ENCODE measurements around the gene CATSPERD. TPM values are rescaled to one million over a fixed set of nuclear protein-coding genes. Genes with fewer than 3 reads are reported as not detected.
A peak's percentile ranks its signal among the peaks of the same experiment; 100 is the strongest.
"Not testable (repeated sequence)": the region's sequence is repeated elsewhere in the genome, so short reads cannot be mapped to it uniquely, and the experiment has no call there.

The CATSPERD gene
- total and polyA plus RNA-seq, 4 donors = not detected

- TF ChIP-seq, protein P1, sequence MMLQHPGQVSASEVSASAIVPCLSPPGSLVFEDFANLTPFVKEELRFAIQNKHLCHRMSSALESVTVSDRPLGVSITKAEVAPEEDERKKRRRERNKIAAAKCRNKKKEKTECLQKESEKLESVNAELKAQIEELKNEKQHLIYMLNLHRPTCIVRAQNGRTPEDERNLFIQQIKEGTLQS (IDR thresholded peaks at IDR 0.05) = no peak
- TF ChIP-seq FOXA1 (IDR thresholded peaks at IDR 0.05) (no peak), YY1 (IDR thresholded peaks at IDR 0.05) (no peak), JUND (IDR thresholded peaks at IDR 0.05) (no peak), SP1 (IDR thresholded peaks at IDR 0.05) (peak; percentile 79)
These were observed 33.6 kb upstream of the CATSPERD start (continued) for GRCh38 chr19:5686647-5687359.

- WGBS = 57% methylated on average over 76 of the region's 76 CpGs
- Histone ChIP-seq H3K9ac (ENCODE audit: low read depth in 1 of 2, low read length in 2 of 2) (no peak overlapping the region), H3K36me3 (ENCODE audit: control insufficient read depth in 4 of 4, insufficient read depth in 3 of 4, low read depth in 1 of 4, low read length in 3 of 4) (peaks cover 4 to 9% (median 7%) of the 10 kb centered on the region in 4 donors), H3K9me3 (ENCODE audit: control insufficient read depth in 4 of 4, low read length in 3 of 4) (no peaks in the 10 kb centered on the region), H3K4me1 (ENCODE audit: control insufficient read depth in 4 of 4, insufficient read depth in 4 of 4, low read length in 3 of 4) (peaks cover 6 to 27% (median 14%) of the 10 kb centered on the region in 4 donors), H3K4me3 (ENCODE audit: low read depth in 1 of 3, low read length in 3 of 3) (no peak overlapping the region), H3K27me3 (ENCODE audit: control insufficient read depth in 4 of 4, insufficient read depth in 4 of 4, low read length in 3 of 4) (no peaks in the 10 kb centered on the region), H3K27ac (ENCODE audit: low read depth in 1 of 2, low read length in 2 of 2) (peak overlapping the region in 1 of 2 donors; percentile 72)
- TF ChIP-seq CTCF (IDR thresholded peaks at IDR 0.05; ENCODE audit: low read depth, low read length, missing input control) = no peak
- TF ChIP-seq FOXA1 (IDR thresholded peaks at IDR 0.05) = no peak
- no peak for TF ChIP-seq FOXA2 (IDR thresholded peaks at IDR 0.05)
- TF ChIP-seq SP1 (IDR thresholded peaks at IDR 0.05) = no peak
- TF ChIP-seq GABPA (IDR thresholded peaks at IDR 0.05 in 1 of 2, conservative IDR thresholded peaks at IDR 0.05 in 1 of 2) = no peak
- no peak for TF ChIP-seq EGR1 (IDR thresholded peaks at IDR 0.05; ENCODE audit: low read depth in 2 of 2)
- DNase-seq (ENCODE audit: low spot score) = no peak
These were observed 32.9 kb upstream of the CATSPERD start for GRCh38 chr19:5687360-5688198.

GRCh38 chr19:5688262-5688881 lies 32.1 kb upstream of the CATSPERD start:
- peaks cover 6 to 27% (median 14%) of the 10 kb centered on the region in 4 donors for H3K4me1 ChIP-seq (ENCODE audit: control insufficient read depth in 4 of 4, insufficient read depth in 4 of 4, low read length in 3 of 4)
- DNase-seq (ENCODE audit: low spot score) = not testable (repeated sequence)

More at GRCh38 chr19:5688262-5688881, 32.1 kb upstream of the CATSPERD start:
- H3K4me3 ChIP-seq (ENCODE audit: low read depth in 1 of 3, low read length in 3 of 3); H3K9ac ChIP-seq (ENCODE audit: low read depth in 1 of 2, low read length in 2 of 2); H3K27ac ChIP-seq (ENCODE audit: low read depth in 1 of 2, low read length in 2 of 2); H3K27me3 ChIP-seq (ENCODE audit: control insufficient read depth in 4 of 4, insufficient read depth in 4 of 4, low read length in 3 of 4); H3K9me3 ChIP-seq (ENCODE audit: control insufficient read depth in 4 of 4, low read length in 3 of 4): not testable (repeated sequence)
- H3K36me3 ChIP-seq (ENCODE audit: control insufficient read depth in 4 of 4, insufficient read depth in 3 of 4, low read depth in 1 of 4, low read length in 3 of 4) = peaks cover 6 to 17% (median 10%) of the 10 kb centered on the region in 4 donors
- WGBS = 93% methylated on average over 13 of the region's 13 CpGs

All from liver (tissue), 9 donors.